H9 (cell line): ENCODE data around the gene SRP68. TPM values are rescaled to one million over a fixed set of nuclear protein-coding genes. Genes with fewer than 3 reads are reported as not detected.

Experiments
- DNase-seq: peaks from one replicate; pipeline ENCODE4 v3.0.0-alpha.2; 2017
- H2AFZ ChIP-seq: one replicate; pipeline ENCODE4 v1.6.1; 2013; ENCODE audit warnings: mild to moderate bottlenecking, low read length, control low read depth, moderate library complexity
- H2AK5ac ChIP-seq: 2 replicates; pipeline ENCODE4 v1.6.1; 2013; ENCODE audit warnings: low read length, control low read depth, mixed read lengths; ENCODE audit not compliant: insufficient read length
- H2BK120ac ChIP-seq: one replicate; pipeline ENCODE4 v1.6.1; 2013; ENCODE audit warnings: low read depth, mild to moderate bottlenecking, low read length, control low read depth, inconsistent platforms; ENCODE audit not compliant: poor library complexity, severe bottlenecking
- H2BK12ac ChIP-seq: 2 replicates; pipeline ENCODE4 v1.6.1; 2013; ENCODE audit warnings: low read length, control low read depth, mixed read lengths, low read depth; ENCODE audit not compliant: insufficient read length
- H2BK15ac ChIP-seq: 2 replicates; pipeline ENCODE4 v1.6.1; 2013; ENCODE audit warnings: low read depth, low read length, control low read depth
- H2BK20ac ChIP-seq: one replicate; pipeline ENCODE4 v1.6.1; 2013; ENCODE audit warnings: low read depth, mild to moderate bottlenecking, low read length, control low read depth, inconsistent platforms; ENCODE audit not compliant: poor library complexity, severe bottlenecking
- H2BK5ac ChIP-seq: 2 replicates; pipeline ENCODE4 v1.6.1; 2013; ENCODE audit warnings: low read length, control low read depth, mixed read lengths; ENCODE audit not compliant: insufficient read length
- H3K14ac ChIP-seq: 2 replicates; pipeline ENCODE4 v1.6.1; 2013; ENCODE audit warnings: low read length, control low read depth; ENCODE audit not compliant: insufficient read depth
- H3K18ac ChIP-seq: 2 replicates; pipeline ENCODE4 v1.6.1; 2013; ENCODE audit warnings: low read depth, mild to moderate bottlenecking, mixed read lengths, low read length, control low read depth; ENCODE audit not compliant: insufficient read length
- H3K23ac ChIP-seq: 2 replicates; pipeline ENCODE4 v1.6.1; 2013; ENCODE audit warnings: low read length, control low read depth, mixed read lengths, low read depth; ENCODE audit not compliant: insufficient read length
- H3K23me2 ChIP-seq: 2 replicates; pipeline ENCODE4 v1.6.1; 2013; ENCODE audit warnings: low read depth, mild to moderate bottlenecking, mixed read lengths, low read length, control low read depth; ENCODE audit not compliant: insufficient read length, poor library complexity, severe bottlenecking
- H3K27ac ChIP-seq: 2 replicates; pipeline ENCODE4 v1.5.1; 2013; ENCODE audit warnings: low read length, control low read depth, mixed read lengths, low read depth; ENCODE audit not compliant: insufficient read length
- H3K27me3 ChIP-seq: 2 replicates; pipeline ENCODE4 v1.6.1; 2013; ENCODE audit warnings: low read length, control low read depth, inconsistent platforms; ENCODE audit not compliant: insufficient read depth
- H3K4ac ChIP-seq: 2 replicates; pipeline ENCODE4 v1.6.1; 2013; ENCODE audit warnings: low read depth, mild to moderate bottlenecking, control low read depth, inconsistent platforms, low read length, moderate library complexity
- H3K4me1 ChIP-seq: 2 replicates; pipeline ENCODE4 v1.6.1; 2013; ENCODE audit warnings: low read length, control low read depth, inconsistent platforms; ENCODE audit not compliant: insufficient read depth
- H3K4me2 ChIP-seq: 2 replicates; pipeline ENCODE4 v1.6.1; 2013; ENCODE audit warnings: low read length, control low read depth, mixed read lengths; ENCODE audit not compliant: insufficient read length, insufficient read depth
- H3K56ac ChIP-seq: 2 replicates; pipeline ENCODE4 v1.6.1; 2013; ENCODE audit warnings: low read depth, mild to moderate bottlenecking, mixed read lengths, low read length, control low read depth; ENCODE audit not compliant: insufficient read length
- H3K79me1 ChIP-seq: 2 replicates; pipeline ENCODE4 v1.6.1; 2013; ENCODE audit warnings: low read depth, mild to moderate bottlenecking, moderate library complexity, low read length, control low read depth, inconsistent platforms; ENCODE audit not compliant: insufficient read depth, poor library complexity, severe bottlenecking
- H3K79me2 ChIP-seq: 2 replicates; pipeline ENCODE4 v1.6.1; 2013; ENCODE audit warnings: low read length, control low read depth, inconsistent platforms; ENCODE audit not compliant: insufficient read depth
- H3K9ac ChIP-seq: 2 replicates; pipeline ENCODE4 v1.6.1; 2013; ENCODE audit warnings: low read length, control low read depth, mixed read lengths; ENCODE audit not compliant: insufficient read length; ENCODE audit errors: extremely low read depth
- H3K9me3 ChIP-seq: one replicate; pipeline ENCODE4 v1.6.1; 2013; ENCODE audit warnings: low read depth, low read length, inconsistent platforms; ENCODE audit not compliant: control insufficient read depth
- H3T11ph ChIP-seq: one replicate; pipeline ENCODE4 v1.6.1; 2013; ENCODE audit warnings: mild to moderate bottlenecking, low read length, control low read depth, inconsistent platforms
- H4K20me1 ChIP-seq: one replicate; pipeline ENCODE4 v1.6.1; 2013; ENCODE audit not compliant: control insufficient read depth, insufficient read length, insufficient read depth
- H4K5ac ChIP-seq: 2 replicates; pipeline ENCODE4 v1.6.1; 2013; ENCODE audit warnings: low read depth, mild to moderate bottlenecking, mixed read lengths, low read length, control low read depth; ENCODE audit not compliant: insufficient read length
- H4K8ac ChIP-seq: replicated peaks from 2 replicates; pipeline ENCODE4 v1.6.1; 2013; ENCODE audit warnings: low read length, control low read depth, mixed read lengths, low read depth; ENCODE audit not compliant: insufficient read length
- H4K91ac ChIP-seq: 2 replicates; pipeline ENCODE4 v1.6.1; 2013; ENCODE audit warnings: low read depth, mild to moderate bottlenecking, moderate library complexity, mixed read lengths, low read length, control low read depth; ENCODE audit not compliant: insufficient read length
- H3K27ac Mint-ChIP-seq, 3 experiments: 2 replicates in 2 of 3; 3 replicates in 1 of 3; pipeline ENCODE4 v1.8.0; 2020 to 2021; ENCODE audit warnings: mixed read lengths in 3 of 3, mild to moderate bottlenecking in 1 of 3, moderate library complexity in 1 of 3
- H3K27me3 Mint-ChIP-seq: 2 replicates; pipeline ENCODE4 v1.8.0; 2021; ENCODE audit warnings: low read depth, mild to moderate bottlenecking, moderate library complexity, mixed read lengths
- H3K36me3 Mint-ChIP-seq, 3 experiments: 2 replicates in 2 of 3; 3 replicates in 1 of 3; pipeline ENCODE4 v1.8.0; 2020 to 2021; ENCODE audit warnings: low read depth in 3 of 3, mixed read lengths in 3 of 3; ENCODE audit not compliant: insufficient read depth in 1 of 3
- H3K4me1 Mint-ChIP-seq, 2 experiments: 2 replicates each; pipeline ENCODE4 v1.8.0; 2020; ENCODE audit warnings: mixed read lengths in 2 of 2
- H3K4me3 Mint-ChIP-seq, 2 experiments: 2 replicates in 1 of 2; 3 replicates in 1 of 2; pipeline ENCODE4 v1.8.0; 2020 to 2021; ENCODE audit warnings: mild to moderate bottlenecking in 2 of 2, mixed read lengths in 2 of 2, moderate library complexity in 1 of 2
- H3K9me3 Mint-ChIP-seq, 2 experiments: 2 replicates in 1 of 2; 3 replicates in 1 of 2; pipeline ENCODE4 v1.8.0; 2020; ENCODE audit warnings: mild to moderate bottlenecking in 2 of 2, mixed read lengths in 2 of 2, moderate library complexity in 1 of 2
- WGBS: extraction: QIAGEN DNeasy Blood & Tissue Kit; methylation state at CpG from one replicate; pipeline ENCODE4 v1.1.7; 2013; ENCODE audit warnings: missing lambda C conversion rate, low lambda C conversion rate, mixed read lengths; ENCODE audit not compliant: insufficient read length; ENCODE audit errors: extremely low coverage; 5-methylcytosine and 5-hydroxymethylcytosine counted together
- total RNA-seq: library from RNA; stranded (reverse); gene quantifications from 2 replicates; pipeline ENCODE4 v1.2.1, GENCODE V29; 2021
- TF ChIP-seq, protein P1 (sequence below): fragments of 200-600 bp; sonication (generic); conservative IDR thresholded peaks from 3 replicates; pipeline ENCODE4 v1.8.0; 2021; ENCODE audit warnings: antibody characterized with exemption, mild to moderate bottlenecking

The SRP68 gene
- total RNA-seq, 1 experiment from 2014 or later, result 86.1 TPM

- Histone ChIP-seq H2BK120ac (no peak overlapping the region), H3K79me1 (no peaks in the 10 kb centered on the region), H4K20me1 (no peaks in the 10 kb centered on the region), H2BK12ac (no peak overlapping the region), H2BK15ac (no peak overlapping the region), H3K4me1 (peaks cover 2% of the 10 kb centered on the region; the same call in 1 of the 2 replicates), H3K18ac (no peak overlapping the region), H3K27ac (no peak overlapping the region), H2AFZ (no peak overlapping the region), H4K91ac (no peak overlapping the region), H3K9me3 (no peaks in the 10 kb centered on the region), H3T11ph (no peak overlapping the region), H3K4ac (no peak overlapping the region), H3K4me2 (no peak overlapping the region), H2BK5ac (no peak overlapping the region), H3K79me2 (no peaks in the 10 kb centered on the region), H3K9ac (no peak overlapping the region), H3K14ac (no peak overlapping the region), H3K23ac (no peak overlapping the region), H3K27me3 (no peaks in the 10 kb centered on the region), H3K23me2 (no peaks in the 10 kb centered on the region), H4K5ac (no peak overlapping the region), H2AK5ac (no peak overlapping the region), H3K56ac (no peak overlapping the region), H4K8ac (no peak overlapping the region), H2BK20ac (no peak overlapping the region)
- Mint-ChIP-seq H3K4me1 (peaks cover 28 to 29% of the 10 kb centered on the region in 2 experiments), H3K4me3 (no peak overlapping the region), H3K9me3 (no peaks in the 10 kb centered on the region; a peak in 1 of 5 replicates), H3K27ac (no peak overlapping the region), H3K27me3 (no peaks in the 10 kb centered on the region), H3K36me3 (peaks cover 0 to 2% (median 0%) of the 10 kb centered on the region in 3 experiments; a peak in 2 of 7 replicates)
- TF ChIP-seq, protein P1, sequence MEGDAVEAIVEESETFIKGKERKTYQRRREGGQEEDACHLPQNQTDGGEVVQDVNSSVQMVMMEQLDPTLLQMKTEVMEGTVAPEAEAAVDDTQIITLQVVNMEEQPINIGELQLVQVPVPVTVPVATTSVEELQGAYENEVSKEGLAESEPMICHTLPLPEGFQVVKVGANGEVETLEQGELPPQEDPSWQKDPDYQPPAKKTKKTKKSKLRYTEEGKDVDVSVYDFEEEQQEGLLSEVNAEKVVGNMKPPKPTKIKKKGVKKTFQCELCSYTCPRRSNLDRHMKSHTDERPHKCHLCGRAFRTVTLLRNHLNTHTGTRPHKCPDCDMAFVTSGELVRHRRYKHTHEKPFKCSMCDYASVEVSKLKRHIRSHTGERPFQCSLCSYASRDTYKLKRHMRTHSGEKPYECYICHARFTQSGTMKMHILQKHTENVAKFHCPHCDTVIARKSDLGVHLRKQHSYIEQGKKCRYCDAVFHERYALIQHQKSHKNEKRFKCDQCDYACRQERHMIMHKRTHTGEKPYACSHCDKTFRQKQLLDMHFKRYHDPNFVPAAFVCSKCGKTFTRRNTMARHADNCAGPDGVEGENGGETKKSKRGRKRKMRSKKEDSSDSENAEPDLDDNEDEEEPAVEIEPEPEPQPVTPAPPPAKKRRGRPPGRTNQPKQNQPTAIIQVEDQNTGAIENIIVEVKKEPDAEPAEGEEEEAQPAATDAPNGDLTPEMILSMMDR, result no peak
- no peak for DNase-seq
- WGBS, result no CpG with 5 or more reads among the region's 5 CpGs
Observed at GRCh38 chr17:76032780-76033108, 39.6 kb downstream of the SRP68 start.
